ENCODE data around the gene MYL2.
"Not testable (repeated sequence)": the region's sequence is repeated elsewhere in the genome, so short reads cannot be mapped to it uniquely, and the experiment has no call there.

DNA sequence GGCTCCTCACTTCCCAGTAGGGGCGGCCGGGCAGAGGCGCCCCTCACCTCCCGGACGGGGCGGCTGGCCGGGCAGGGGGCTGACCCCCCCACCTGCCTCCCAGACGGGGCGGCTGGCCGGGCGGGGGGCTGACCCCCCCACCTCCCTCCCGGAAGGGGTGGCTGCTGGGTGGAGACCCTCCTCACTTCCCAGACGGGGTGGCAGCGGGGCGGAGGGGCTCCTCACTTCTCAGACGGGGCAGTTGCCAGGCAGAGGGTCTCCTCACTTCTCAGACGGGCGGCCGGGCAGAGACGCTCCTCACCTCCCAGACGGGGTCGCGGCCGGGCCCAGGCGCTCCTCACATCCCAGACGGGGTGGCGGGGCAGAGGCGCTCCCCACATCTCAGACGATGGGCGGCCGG lies 30.5 kb upstream of the MYL2 start:
- TF ChIP-seq, protein P1, sequence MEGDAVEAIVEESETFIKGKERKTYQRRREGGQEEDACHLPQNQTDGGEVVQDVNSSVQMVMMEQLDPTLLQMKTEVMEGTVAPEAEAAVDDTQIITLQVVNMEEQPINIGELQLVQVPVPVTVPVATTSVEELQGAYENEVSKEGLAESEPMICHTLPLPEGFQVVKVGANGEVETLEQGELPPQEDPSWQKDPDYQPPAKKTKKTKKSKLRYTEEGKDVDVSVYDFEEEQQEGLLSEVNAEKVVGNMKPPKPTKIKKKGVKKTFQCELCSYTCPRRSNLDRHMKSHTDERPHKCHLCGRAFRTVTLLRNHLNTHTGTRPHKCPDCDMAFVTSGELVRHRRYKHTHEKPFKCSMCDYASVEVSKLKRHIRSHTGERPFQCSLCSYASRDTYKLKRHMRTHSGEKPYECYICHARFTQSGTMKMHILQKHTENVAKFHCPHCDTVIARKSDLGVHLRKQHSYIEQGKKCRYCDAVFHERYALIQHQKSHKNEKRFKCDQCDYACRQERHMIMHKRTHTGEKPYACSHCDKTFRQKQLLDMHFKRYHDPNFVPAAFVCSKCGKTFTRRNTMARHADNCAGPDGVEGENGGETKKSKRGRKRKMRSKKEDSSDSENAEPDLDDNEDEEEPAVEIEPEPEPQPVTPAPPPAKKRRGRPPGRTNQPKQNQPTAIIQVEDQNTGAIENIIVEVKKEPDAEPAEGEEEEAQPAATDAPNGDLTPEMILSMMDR (IDR thresholded peaks at IDR 0.05): not testable (repeated sequence)
- not testable (repeated sequence) for TF ChIP-seq POLR2A (IDR thresholded peaks at IDR 0.05)
